ENCODE measurements around the gene OLFM1.

OLFM1 gene

GRCh38 chr9:135045264-135045927 is 42.1 kb upstream of the OLFM1 start:
- Histone ChIP-seq H3K36me3 (ENCODE audit: insufficient read depth, insufficient read length, low read length) (no peaks in the 10 kb centered on the region), H3K9ac (ENCODE audit: insufficient read length, low read depth) (no peak overlapping the region), H3K9me3 (ENCODE audit: insufficient read depth, low read length) (no peaks in the 10 kb centered on the region), H3K27me3 (ENCODE audit: insufficient read depth, insufficient read length) (no peaks in the 10 kb centered on the region), H3K4me3 (ENCODE audit: insufficient read length, low read depth) (no peak overlapping the region), H3K4me1 (ENCODE audit: insufficient read depth, insufficient read length) (no peaks in the 10 kb centered on the region)
- no peak for DNase-seq (ENCODE audit: low read depth, low spot score)
- TF ChIP-seq YY1 (IDR thresholded peaks at IDR 0.05; ENCODE audit: insufficient read depth, insufficient read length) (no peak), SUZ12 (IDR thresholded peaks at IDR 0.05; ENCODE audit: extremely low read depth, insufficient read depth, insufficient read length) (no peak), ZNF274 (IDR thresholded peaks at IDR 0.05; ENCODE audit: low read depth, low read length) (no peak)

- Histone ChIP-seq H3K36me3 (ENCODE audit: insufficient read depth, insufficient read length, low read length) (no peaks in the 10 kb centered on the region), H3K4me3 (ENCODE audit: insufficient read length, low read depth) (no peak overlapping the region), H3K9me3 (ENCODE audit: insufficient read depth, low read length) (no peaks in the 10 kb centered on the region), H3K4me1 (ENCODE audit: insufficient read depth, insufficient read length) (no peaks in the 10 kb centered on the region), H3K9ac (ENCODE audit: insufficient read length, low read depth) (no peak overlapping the region), H3K27me3 (ENCODE audit: insufficient read depth, insufficient read length) (no peaks in the 10 kb centered on the region)
- TF ChIP-seq YY1 (IDR thresholded peaks at IDR 0.05; ENCODE audit: insufficient read depth, insufficient read length) (no peak), SUZ12 (IDR thresholded peaks at IDR 0.05; ENCODE audit: extremely low read depth, insufficient read depth, insufficient read length) (no peak), ZNF274 (IDR thresholded peaks at IDR 0.05; ENCODE audit: low read depth, low read length) (no peak)
- no peak for DNase-seq (ENCODE audit: low read depth, low spot score)
Measured at GRCh38 chr9:135045928-135046738, 41.3 kb upstream of the OLFM1 start.

GRCh38 chr9:135046739-135047350 is 40.6 kb upstream of the OLFM1 start:
- DNase-seq (ENCODE audit: low read depth, low spot score): no peak
- Histone ChIP-seq H3K4me1 (ENCODE audit: insufficient read depth, insufficient read length) (no peaks in the 10 kb centered on the region), H3K9me3 (ENCODE audit: insufficient read depth, low read length) (no peaks in the 10 kb centered on the region), H3K36me3 (ENCODE audit: insufficient read depth, insufficient read length, low read length) (no peaks in the 10 kb centered on the region), H3K4me3 (ENCODE audit: insufficient read length, low read depth) (no peak overlapping the region), H3K27me3 (ENCODE audit: insufficient read depth, insufficient read length) (no peaks in the 10 kb centered on the region), H3K9ac (ENCODE audit: insufficient read length, low read depth) (no peak overlapping the region)
- no peak for TF ChIP-seq YY1 (IDR thresholded peaks at IDR 0.05; ENCODE audit: insufficient read depth, insufficient read length)
- TF ChIP-seq SUZ12 (IDR thresholded peaks at IDR 0.05; ENCODE audit: extremely low read depth, insufficient read depth, insufficient read length): no peak
- TF ChIP-seq ZNF274 (IDR thresholded peaks at IDR 0.05; ENCODE audit: low read depth, low read length): no peak

GRCh38 chr9:135047521-135047920 is 39.9 kb upstream of the OLFM1 start:
- Histone ChIP-seq H3K9ac (ENCODE audit: insufficient read length, low read depth) (no peak overlapping the region), H3K27me3 (ENCODE audit: insufficient read depth, insufficient read length) (no peaks in the 10 kb centered on the region), H3K36me3 (ENCODE audit: insufficient read depth, insufficient read length, low read length) (no peaks in the 10 kb centered on the region), H3K4me3 (ENCODE audit: insufficient read length, low read depth) (no peak overlapping the region), H3K9me3 (ENCODE audit: insufficient read depth, low read length) (no peaks in the 10 kb centered on the region), H3K4me1 (ENCODE audit: insufficient read depth, insufficient read length) (no peaks in the 10 kb centered on the region)
- TF ChIP-seq ZNF274 (IDR thresholded peaks at IDR 0.05; ENCODE audit: low read depth, low read length) (no peak), YY1 (IDR thresholded peaks at IDR 0.05; ENCODE audit: insufficient read depth, insufficient read length) (no peak), SUZ12 (IDR thresholded peaks at IDR 0.05; ENCODE audit: extremely low read depth, insufficient read depth, insufficient read length) (no peak)
- DNase-seq (ENCODE audit: low read depth, low spot score): no peak

- H3K9ac ChIP-seq (ENCODE audit: insufficient read length, low read depth): no peak overlapping the region
- TF ChIP-seq YY1 (IDR thresholded peaks at IDR 0.05; ENCODE audit: insufficient read depth, insufficient read length): no peak
- no peak for TF ChIP-seq ZNF274 (IDR thresholded peaks at IDR 0.05; ENCODE audit: low read depth, low read length)
- no peak for TF ChIP-seq SUZ12 (IDR thresholded peaks at IDR 0.05; ENCODE audit: extremely low read depth, insufficient read depth, insufficient read length)
- no peak for DNase-seq (ENCODE audit: low read depth, low spot score)
- H3K36me3 ChIP-seq (ENCODE audit: insufficient read depth, insufficient read length, low read length): no peaks in the 10 kb centered on the region
- no peak overlapping the region for H3K4me3 ChIP-seq (ENCODE audit: insufficient read length, low read depth)
- H3K4me1 ChIP-seq (ENCODE audit: insufficient read depth, insufficient read length): no peaks in the 10 kb centered on the region
- H3K9me3 ChIP-seq (ENCODE audit: insufficient read depth, low read length): no peaks in the 10 kb centered on the region
- no peaks in the 10 kb centered on the region for H3K27me3 ChIP-seq (ENCODE audit: insufficient read depth, insufficient read length)
Measured at GRCh38 chr9:135048046-135048757, 39.3 kb upstream of the OLFM1 start.

GRCh38 chr9:135048758-135049444 is 38.6 kb upstream of the OLFM1 start:
- Histone ChIP-seq H3K9ac (ENCODE audit: insufficient read length, low read depth) (no peak overlapping the region), H3K4me1 (ENCODE audit: insufficient read depth, insufficient read length) (no peaks in the 10 kb centered on the region), H3K36me3 (ENCODE audit: insufficient read depth, insufficient read length, low read length) (no peaks in the 10 kb centered on the region), H3K9me3 (ENCODE audit: insufficient read depth, low read length) (no peaks in the 10 kb centered on the region), H3K27me3 (ENCODE audit: insufficient read depth, insufficient read length) (no peaks in the 10 kb centered on the region), H3K4me3 (ENCODE audit: insufficient read length, low read depth) (no peak overlapping the region)
- no peak for DNase-seq (ENCODE audit: low read depth, low spot score)
- TF ChIP-seq SUZ12 (IDR thresholded peaks at IDR 0.05; ENCODE audit: extremely low read depth, insufficient read depth, insufficient read length) (no peak), YY1 (IDR thresholded peaks at IDR 0.05; ENCODE audit: insufficient read depth, insufficient read length) (no peak), ZNF274 (IDR thresholded peaks at IDR 0.05; ENCODE audit: low read depth, low read length) (no peak)

Measured in NT2/D1 (cell line).